ENCODE measurements around the gene MAPKAPK2. TPM values are rescaled to one million over a fixed set of nuclear protein-coding genes. Genes with fewer than 3 reads are reported as not detected.

The MAPKAPK2 gene
- total and polyA plus RNA-seq, 2 experiments from 2014 or later: 12.8 to 39.4 TPM

GRCh38 chr1:206696812-206697585, 12.3 kb downstream of the MAPKAPK2 start:
- H3K4me2 ChIP-seq: no peak overlapping the region
- WGBS (ENCODE audit: low lambda C conversion rate, missing lambda C conversion rate): 87% methylated on average over 3 of the region's 4 CpGs

GRCh38 chr1:206698011-206698410, 13.3 kb downstream of the MAPKAPK2 start:
- H3K27ac ChIP-seq: no peak overlapping the region
- H3K4me2 ChIP-seq: no peak overlapping the region
- 92% methylated on average over 2 of the region's 2 CpGs for WGBS (ENCODE audit: low lambda C conversion rate, missing lambda C conversion rate)
- H3K36me3 ChIP-seq (replicated peaks; ENCODE audit: insufficient read depth, low read depth): no peaks in the 10 kb centered on the region
- no peak for TF ChIP-seq EZH2 (IDR thresholded peaks at IDR 0.05; ENCODE audit: borderline replicate concordance)
- no peaks in the 10 kb centered on the region for H3K27me3 ChIP-seq
- H3K79me2 ChIP-seq: peaks cover 100% of the 10 kb centered on the region
- DNase-seq (ENCODE audit: low spot score): no peak
- peaks cover 100% of the 10 kb centered on the region for H4K20me1 ChIP-seq (ENCODE audit: insufficient read depth, poor library complexity, severe bottlenecking)
- no peaks in the 10 kb centered on the region for H3K9me3 ChIP-seq (ENCODE audit: low read depth)
- H2AFZ ChIP-seq: no peak overlapping the region
- H3K4me3 ChIP-seq: no peak overlapping the region
- peaks cover 31% of the 10 kb centered on the region for H3K4me1 ChIP-seq (ENCODE audit: insufficient read depth)
- H3K9me2 ChIP-seq (replicated peaks; ENCODE audit: insufficient read depth): no peaks in the 10 kb centered on the region

More at GRCh38 chr1:206696812-206697585, 12.3 kb downstream of the MAPKAPK2 start:
- H3K9me2 ChIP-seq (replicated peaks; ENCODE audit: insufficient read depth): no peaks in the 10 kb centered on the region
- H3K79me2 ChIP-seq: peaks cover 100% of the 10 kb centered on the region
- H3K27ac ChIP-seq: no peak overlapping the region
- no peak for DNase-seq (ENCODE audit: low spot score)
- no peaks in the 10 kb centered on the region for H3K36me3 ChIP-seq (replicated peaks; ENCODE audit: insufficient read depth, low read depth)
- TF ChIP-seq, protein P1, sequence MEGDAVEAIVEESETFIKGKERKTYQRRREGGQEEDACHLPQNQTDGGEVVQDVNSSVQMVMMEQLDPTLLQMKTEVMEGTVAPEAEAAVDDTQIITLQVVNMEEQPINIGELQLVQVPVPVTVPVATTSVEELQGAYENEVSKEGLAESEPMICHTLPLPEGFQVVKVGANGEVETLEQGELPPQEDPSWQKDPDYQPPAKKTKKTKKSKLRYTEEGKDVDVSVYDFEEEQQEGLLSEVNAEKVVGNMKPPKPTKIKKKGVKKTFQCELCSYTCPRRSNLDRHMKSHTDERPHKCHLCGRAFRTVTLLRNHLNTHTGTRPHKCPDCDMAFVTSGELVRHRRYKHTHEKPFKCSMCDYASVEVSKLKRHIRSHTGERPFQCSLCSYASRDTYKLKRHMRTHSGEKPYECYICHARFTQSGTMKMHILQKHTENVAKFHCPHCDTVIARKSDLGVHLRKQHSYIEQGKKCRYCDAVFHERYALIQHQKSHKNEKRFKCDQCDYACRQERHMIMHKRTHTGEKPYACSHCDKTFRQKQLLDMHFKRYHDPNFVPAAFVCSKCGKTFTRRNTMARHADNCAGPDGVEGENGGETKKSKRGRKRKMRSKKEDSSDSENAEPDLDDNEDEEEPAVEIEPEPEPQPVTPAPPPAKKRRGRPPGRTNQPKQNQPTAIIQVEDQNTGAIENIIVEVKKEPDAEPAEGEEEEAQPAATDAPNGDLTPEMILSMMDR (IDR thresholded peaks at IDR 0.05; ENCODE audit: poor library complexity): no peak
- TF ChIP-seq EZH2phosphoT487 (IDR thresholded peaks at IDR 0.05; ENCODE audit: low read depth, severe bottlenecking, unreplicated experiment) (no peak), EZH2 (IDR thresholded peaks at IDR 0.05; ENCODE audit: borderline replicate concordance) (no peak)
- peaks cover 99% of the 10 kb centered on the region for H4K20me1 ChIP-seq (ENCODE audit: insufficient read depth, poor library complexity, severe bottlenecking)
- no peak overlapping the region for H3K4me3 ChIP-seq
- H3K9me3 ChIP-seq (ENCODE audit: low read depth): no peaks in the 10 kb centered on the region
- peaks cover 41% of the 10 kb centered on the region for H3K4me1 ChIP-seq (ENCODE audit: insufficient read depth)
- H3K27me3 ChIP-seq: no peaks in the 10 kb centered on the region
- H2AFZ ChIP-seq: no peak overlapping the region

GRCh38 chr1:206699000-206699586, 14.4 kb downstream of the MAPKAPK2 start:
- H3K4me2 ChIP-seq: no peak overlapping the region
- H3K9me3 ChIP-seq (ENCODE audit: low read depth): no peaks in the 10 kb centered on the region
- peaks cover 100% of the 10 kb centered on the region for H3K79me2 ChIP-seq
- DNase-seq (ENCODE audit: low spot score): no peak
- H3K27ac ChIP-seq: no peak overlapping the region
- no peak overlapping the region for H2AFZ ChIP-seq
- TF ChIP-seq EZH2 (IDR thresholded peaks at IDR 0.05; ENCODE audit: borderline replicate concordance) (no peak), EZH2phosphoT487 (IDR thresholded peaks at IDR 0.05; ENCODE audit: low read depth, severe bottlenecking, unreplicated experiment) (no peak)
- TF ChIP-seq, protein P1 (IDR thresholded peaks at IDR 0.05; ENCODE audit: poor library complexity): no peak
- H3K36me3 ChIP-seq (replicated peaks; ENCODE audit: insufficient read depth, low read depth): no peaks in the 10 kb centered on the region
- H4K20me1 ChIP-seq (ENCODE audit: insufficient read depth, poor library complexity, severe bottlenecking): peaks cover 100% of the 10 kb centered on the region
- H3K4me3 ChIP-seq: no peak overlapping the region
- H3K4me1 ChIP-seq (ENCODE audit: insufficient read depth): peaks cover 20% of the 10 kb centered on the region
- no peaks in the 10 kb centered on the region for H3K27me3 ChIP-seq
- H3K9me2 ChIP-seq (replicated peaks; ENCODE audit: insufficient read depth): no peaks in the 10 kb centered on the region
- 91% methylated on average over 7 of the region's 7 CpGs for WGBS (ENCODE audit: low lambda C conversion rate, missing lambda C conversion rate)

- Histone ChIP-seq H3K9me2 (replicated peaks; ENCODE audit: insufficient read depth) (no peaks in the 10 kb centered on the region), H3K4me1 (ENCODE audit: insufficient read depth) (peaks cover 17% of the 10 kb centered on the region), H3K4me2 (no peak overlapping the region), H2AFZ (no peak overlapping the region), H3K79me2 (peaks cover 100% of the 10 kb centered on the region), H3K36me3 (replicated peaks; ENCODE audit: insufficient read depth, low read depth) (no peaks in the 10 kb centered on the region), H4K20me1 (ENCODE audit: insufficient read depth, poor library complexity, severe bottlenecking) (peaks cover 100% of the 10 kb centered on the region), H3K4me3 (no peak overlapping the region), H3K9me3 (ENCODE audit: low read depth) (no peaks in the 10 kb centered on the region), H3K27ac (no peak overlapping the region), H3K27me3 (no peaks in the 10 kb centered on the region)
- no peak for DNase-seq (ENCODE audit: low spot score)
- WGBS (ENCODE audit: low lambda C conversion rate, missing lambda C conversion rate): 69% methylated on average over 4 of the region's 4 CpGs
- TF ChIP-seq, protein P1 (IDR thresholded peaks at IDR 0.05; ENCODE audit: poor library complexity): no peak
- no peak for TF ChIP-seq EZH2phosphoT487 (IDR thresholded peaks at IDR 0.05; ENCODE audit: low read depth, severe bottlenecking, unreplicated experiment)
- TF ChIP-seq EZH2 (IDR thresholded peaks at IDR 0.05; ENCODE audit: borderline replicate concordance): no peak
These were observed 14.9 kb downstream of the MAPKAPK2 start for GRCh38 chr1:206699626-206700025.

Measured in hepatocyte (in vitro differentiated cells).